ENCODE results near the gene SND1.

- TF ChIP-seq CTCF (IDR thresholded peaks at IDR 0.05; ENCODE audit: extremely low read depth in 1 of 2, insufficient read depth in 1 of 2, low read depth in 1 of 2, low read length in 2 of 2) (no peak), POLR2A (IDR thresholded peaks at IDR 0.05; ENCODE audit: low read depth, low read length) (no peak), GATA2 (IDR thresholded peaks at IDR 0.05; ENCODE audit: insufficient read depth, insufficient read length, low read depth, low read length) (no peak), FOS (IDR thresholded peaks at IDR 0.05; ENCODE audit: borderline replicate concordance, insufficient read depth, low read length) (no peak), EZH2 (IDR thresholded peaks at IDR 0.05; ENCODE audit: borderline replicate concordance, low read depth, low read length, severe bottlenecking) (no peak), MYC (IDR thresholded peaks at IDR 0.05; ENCODE audit: low read depth, low read length) (no peak), POLR2AphosphoS5 (IDR thresholded peaks at IDR 0.05; ENCODE audit: insufficient read depth, low read depth, low read length) (no peak), JUN (IDR thresholded peaks at IDR 0.05; ENCODE audit: borderline replicate concordance, insufficient read depth, insufficient read length, low read depth) (no peak)
- TF ChIP-seq, protein P1, sequence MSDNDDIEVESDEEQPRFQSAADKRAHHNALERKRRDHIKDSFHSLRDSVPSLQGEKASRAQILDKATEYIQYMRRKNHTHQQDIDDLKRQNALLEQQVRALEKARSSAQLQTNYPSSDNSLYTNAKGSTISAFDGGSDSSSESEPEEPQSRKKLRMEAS (IDR thresholded peaks at IDR 0.05; ENCODE audit: insufficient read depth, insufficient read length), result no peak
Observed at GRCh38 chr7:127895814-127896280, 243.9 kb downstream of the SND1 start.

Data from endothelial cell of umbilical vein (primary cell).